Activated T-cell treated with anti-CD3 and anti-CD28 coated beads, Interleukin-2, amount 50 U/mL, for 48 hours (primary cell): ENCODE data around the gene TXLNA.
"Not testable (repeated sequence)": the region's sequence is repeated elsewhere in the genome, so short reads cannot be mapped to it uniquely, and the experiment has no call there.

Source experiments
- DNase-seq, 2 experiments: peaks; one replicate each; pipeline ENCODE4 v3.0.0-alpha.2; 2020

The TXLNA gene

DNA sequence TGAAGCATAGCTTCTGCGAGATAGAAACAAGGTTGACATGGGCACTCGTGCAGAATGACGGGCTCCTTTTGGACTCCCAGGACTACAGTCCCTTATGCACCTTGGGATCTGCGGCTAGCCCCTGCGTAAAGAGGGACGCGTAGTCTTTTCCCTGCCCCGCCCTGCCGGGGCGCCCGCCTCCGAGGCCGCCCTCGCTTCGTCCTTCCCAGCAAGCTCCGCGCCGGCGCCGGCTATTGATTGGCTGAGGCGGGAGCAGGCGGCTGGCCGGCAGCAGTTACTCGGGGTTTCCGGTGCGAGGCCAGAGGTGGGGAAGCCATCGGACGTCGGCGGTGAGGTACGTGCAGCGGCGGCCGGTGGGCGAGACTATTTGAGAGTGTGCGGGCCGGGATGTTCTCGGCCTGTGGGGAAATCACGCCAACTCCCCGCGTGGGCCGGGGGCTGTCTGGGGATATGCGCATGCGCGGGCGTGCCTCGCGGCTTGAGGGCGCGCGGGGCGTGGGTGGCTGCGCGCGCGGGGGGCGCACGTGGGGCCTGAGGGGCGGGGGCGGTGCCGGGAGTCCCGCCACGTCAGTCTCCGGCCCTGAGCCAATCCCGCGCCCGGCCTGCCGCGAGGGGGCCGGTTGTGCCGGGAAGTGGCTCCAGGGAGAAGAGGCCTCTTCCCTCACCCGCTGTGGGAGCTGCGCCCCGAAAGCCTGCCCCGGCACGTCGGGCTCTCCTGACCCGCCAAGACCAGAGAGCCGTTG lies at the start of gene TXLNA:
Gene TXLNA (plus strand): TSS at position 233 of the 743 bp plus-strand sequence. CDS start 671 bp downstream, outside the sequence.
- peak; percentile 94 to 95 for DNase-seq

DNA sequence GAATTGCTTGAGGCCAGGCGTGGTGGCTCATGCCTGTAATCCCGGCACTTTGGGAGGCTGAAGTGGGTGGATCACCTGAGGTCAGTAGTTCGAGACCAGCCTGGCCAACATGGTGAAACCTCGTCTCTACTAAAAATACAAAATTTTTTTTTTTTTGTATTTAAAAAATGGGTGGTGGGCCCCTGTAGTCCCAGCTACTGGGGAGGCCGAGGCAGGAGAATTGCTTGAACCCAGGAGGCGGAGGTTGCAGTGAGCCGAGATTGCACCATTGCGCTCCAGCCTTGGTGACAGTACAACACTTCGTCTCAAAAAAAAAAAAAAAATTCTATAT lies 45.6 kb upstream of the TXLNA start:
- not testable (repeated sequence) for DNase-seq

DNA sequence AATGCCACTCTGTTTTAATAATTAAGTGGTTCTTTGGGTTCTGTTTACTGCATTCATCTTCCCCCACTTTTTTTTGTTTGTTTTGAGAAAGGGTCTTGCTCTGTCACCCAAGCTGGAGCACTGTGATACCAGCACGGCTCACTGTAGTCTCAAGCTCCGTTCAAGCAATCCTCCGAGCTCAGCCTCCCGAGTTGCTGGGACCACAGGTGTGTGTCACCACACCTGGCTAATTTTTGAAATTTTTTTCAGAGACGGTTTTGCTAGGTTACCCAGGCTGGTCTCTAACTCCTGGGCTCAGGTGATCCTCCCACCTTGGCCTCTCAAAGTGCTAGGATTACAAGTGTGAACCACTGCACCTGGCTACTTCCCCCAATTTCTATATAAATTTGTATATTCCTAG lies 42.4 kb upstream of the TXLNA start:
- no peak for DNase-seq

DNA sequence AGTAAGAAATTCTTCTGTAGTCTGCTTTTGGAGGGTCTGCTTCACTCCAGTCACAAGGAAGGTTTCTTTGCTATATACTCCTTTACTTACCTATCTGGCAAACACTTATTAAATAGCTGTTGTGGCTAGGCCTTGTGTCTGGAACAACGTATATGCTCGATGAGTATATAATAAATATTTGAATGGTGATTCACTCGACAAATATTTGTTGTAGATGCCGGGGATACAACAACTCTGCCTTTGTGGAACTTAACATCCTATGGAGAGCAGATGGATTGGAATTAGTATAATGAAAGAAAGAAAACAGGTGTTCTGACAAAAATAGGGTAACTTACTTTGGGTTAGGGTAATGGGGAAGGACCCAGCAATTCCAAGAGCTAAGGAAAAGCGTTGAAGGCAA lies 40.5 kb upstream of the TXLNA start:
- no peak for DNase-seq

GRCh38 chr1:32142446-32143301 lies 36.8 kb upstream of the TXLNA start:
- DNase-seq, result no peak

DNA sequence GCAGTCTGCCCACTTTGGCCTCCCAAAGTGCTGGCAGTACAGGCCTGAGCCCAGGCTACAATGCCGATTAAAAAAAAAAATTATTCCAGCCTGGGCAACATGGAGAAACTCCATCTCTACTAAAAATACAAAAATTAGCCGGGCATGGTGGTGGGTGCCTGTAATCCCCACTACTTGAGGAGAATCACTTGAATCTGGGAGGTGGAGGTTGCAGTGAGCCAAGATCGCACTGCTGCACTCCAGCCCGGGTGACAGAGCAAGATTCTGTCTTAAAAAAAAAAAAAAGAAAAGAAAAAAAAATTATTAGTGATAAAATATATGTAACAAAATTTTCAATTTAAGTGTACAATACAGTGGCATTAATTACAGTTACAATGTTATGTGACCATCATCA lies 36.2 kb upstream of the TXLNA start:
- DNase-seq, result not testable (repeated sequence)

DNA sequence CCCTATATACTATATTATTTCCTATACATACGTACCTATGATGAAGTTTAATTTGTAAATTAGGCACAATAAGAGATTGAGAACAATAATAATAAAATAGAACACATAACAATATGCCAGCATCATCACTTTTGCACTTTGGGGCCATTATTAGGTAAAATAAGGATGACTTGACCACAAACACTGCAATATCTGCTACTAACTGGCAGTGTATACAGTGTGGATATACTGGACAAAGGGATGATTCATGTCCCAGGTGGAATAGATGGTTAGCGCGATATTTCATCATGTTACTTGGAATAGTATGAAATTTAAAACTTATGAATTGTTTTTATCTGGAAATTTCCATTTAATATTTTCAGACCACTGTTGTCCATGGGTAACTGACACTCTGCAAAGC lies 35.4 kb upstream of the TXLNA start:
- DNase-seq, result no peak

DNA sequence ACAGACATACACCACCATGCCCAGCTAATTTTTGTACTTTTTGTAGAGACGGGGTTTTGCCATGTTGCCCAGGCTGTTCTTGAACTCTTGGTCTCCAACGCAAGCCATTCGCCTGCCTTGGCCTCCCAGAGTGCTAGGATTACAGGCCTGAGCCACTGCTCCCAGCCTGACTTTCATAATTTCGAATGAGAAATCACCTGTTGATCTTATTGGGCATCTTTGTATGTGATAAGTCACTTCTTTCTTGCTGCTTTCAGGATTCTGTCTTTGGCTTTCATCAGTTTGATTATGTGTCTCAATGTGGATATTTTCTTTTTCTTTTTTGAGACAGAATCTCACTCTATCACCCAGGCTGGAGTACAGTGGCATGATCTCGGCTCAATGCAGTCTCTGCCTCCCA lies 31.7 kb upstream of the TXLNA start:
- DNase-seq, result not testable (repeated sequence)

DNA sequence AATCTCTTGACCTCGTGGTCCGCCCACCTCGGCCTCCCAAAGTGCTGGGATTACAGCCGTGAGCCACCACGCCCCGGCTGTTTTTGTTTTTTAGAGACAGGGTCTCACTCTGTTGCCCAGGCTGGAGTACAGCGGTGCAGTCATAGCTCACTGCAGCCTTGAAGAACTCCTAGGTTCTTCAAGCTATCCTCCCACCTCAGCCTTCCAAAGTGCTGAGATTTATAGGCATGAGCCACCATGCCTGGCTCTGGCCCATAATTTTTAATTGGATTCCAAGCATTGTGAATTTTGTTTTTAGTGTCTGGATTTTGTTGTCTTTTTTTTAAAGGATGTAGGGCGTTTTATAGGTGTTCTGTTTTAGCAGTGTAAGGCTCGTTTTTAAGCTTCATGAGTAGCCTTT lies 28.6 kb upstream of the TXLNA start:
- DNase-seq, result no peak

GRCh38 chr1:32151319-32151787 lies 28.1 kb upstream of the TXLNA start:
- no peak for DNase-seq

- DNase-seq, result no peak
Observed at GRCh38 chr1:32159189-32159588, 20.3 kb upstream of the TXLNA start.

DNA sequence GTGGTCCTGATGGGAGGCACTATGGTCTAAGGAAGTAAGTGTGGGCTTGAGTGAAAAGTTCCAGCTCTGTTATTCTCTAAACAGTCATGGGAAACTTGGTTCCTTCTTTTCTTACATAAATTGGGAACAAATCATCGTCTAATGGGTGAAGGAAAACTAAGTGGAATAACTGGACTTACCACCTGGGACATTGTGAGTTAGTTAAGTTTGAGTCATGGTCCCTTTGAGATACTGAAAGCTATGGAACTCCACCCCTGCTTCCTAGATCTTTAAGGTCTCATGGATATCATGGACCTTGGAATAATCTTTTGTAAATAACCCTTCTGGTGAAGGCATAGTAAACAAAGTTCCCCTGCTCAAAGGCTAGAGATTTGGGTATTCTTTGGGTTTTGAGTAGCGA lies 16.1 kb upstream of the TXLNA start:
- no peak for DNase-seq

DNA sequence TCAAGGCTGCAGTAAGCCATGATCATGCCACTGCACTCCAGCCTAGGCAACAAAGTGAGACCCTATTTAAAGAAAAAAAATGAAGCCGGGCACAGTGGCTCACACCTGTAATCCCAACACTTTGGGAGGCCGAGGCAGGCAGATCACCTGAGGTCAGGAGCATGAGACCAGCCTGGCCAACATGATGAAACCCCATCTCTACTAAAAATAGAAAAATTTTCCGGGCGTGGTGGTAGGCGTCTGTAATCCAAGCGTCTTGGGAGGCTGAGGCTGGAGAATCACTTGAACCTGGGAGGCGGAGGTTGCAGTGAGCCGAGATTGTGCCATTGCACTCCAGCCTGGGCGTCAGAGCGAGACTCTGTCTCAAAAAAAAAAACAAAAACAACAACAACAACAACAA lies 13.8 kb upstream of the TXLNA start:
- not testable (repeated sequence) for DNase-seq

GRCh38 chr1:32170991-32171390 lies 8.5 kb upstream of the TXLNA start:
- no peak for DNase-seq

- DNase-seq, result no peak
Observed at GRCh38 chr1:32172621-32173245, 6.7 kb upstream of the TXLNA start.

DNA sequence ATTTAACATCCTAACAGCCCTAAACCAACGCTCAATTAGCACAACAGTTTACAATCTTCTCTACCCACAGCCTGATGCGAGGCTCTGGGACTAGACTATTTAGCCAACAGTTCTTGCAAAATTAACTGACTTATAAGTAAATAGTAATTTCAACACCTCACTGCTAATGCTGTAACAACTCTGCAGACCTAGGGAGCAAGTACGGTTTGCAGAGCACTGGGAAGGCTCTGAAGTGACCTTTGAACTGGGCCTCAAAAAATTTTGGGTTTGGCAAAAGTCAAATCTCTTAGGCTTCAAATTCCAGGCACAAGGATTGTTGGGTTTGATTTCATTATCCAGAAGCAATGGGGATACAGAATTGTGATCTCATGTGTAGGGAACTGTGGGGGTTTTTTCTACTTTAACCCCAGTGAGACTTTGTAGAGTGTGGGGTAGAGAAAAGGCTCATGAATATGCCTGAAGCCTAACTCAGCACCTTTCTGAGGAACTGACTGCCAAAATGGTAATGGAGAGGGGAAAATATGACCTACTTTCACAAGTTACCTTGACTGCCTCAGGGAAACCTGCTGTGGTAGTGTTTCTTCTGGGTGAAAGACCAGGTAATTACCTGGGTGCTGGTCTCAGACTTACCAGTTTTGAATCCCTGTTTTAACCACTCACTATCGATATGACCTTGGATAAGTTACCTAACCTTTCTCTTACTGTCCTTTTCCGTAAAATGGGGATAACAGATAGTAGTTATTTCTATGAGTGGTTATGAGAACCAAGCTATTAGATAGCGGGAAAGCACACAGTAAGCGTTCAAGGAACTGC lies 889 bp upstream of the TXLNA start:
- no peak for DNase-seq

DNA sequence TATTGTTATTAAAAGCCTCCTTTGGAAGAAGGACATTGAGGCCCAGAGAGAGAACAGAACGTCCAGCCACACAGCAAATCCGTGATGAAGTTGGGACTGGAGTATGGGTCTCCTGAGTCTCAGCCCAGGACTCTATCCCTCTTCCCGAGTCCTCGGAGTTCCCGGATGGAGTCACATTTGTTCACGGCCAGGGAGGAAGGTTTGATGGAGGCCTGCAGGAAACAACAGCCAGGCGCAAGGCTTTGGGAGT lies 357 bp upstream of the TXLNA start:
- DNase-seq, result no peak

DNA sequence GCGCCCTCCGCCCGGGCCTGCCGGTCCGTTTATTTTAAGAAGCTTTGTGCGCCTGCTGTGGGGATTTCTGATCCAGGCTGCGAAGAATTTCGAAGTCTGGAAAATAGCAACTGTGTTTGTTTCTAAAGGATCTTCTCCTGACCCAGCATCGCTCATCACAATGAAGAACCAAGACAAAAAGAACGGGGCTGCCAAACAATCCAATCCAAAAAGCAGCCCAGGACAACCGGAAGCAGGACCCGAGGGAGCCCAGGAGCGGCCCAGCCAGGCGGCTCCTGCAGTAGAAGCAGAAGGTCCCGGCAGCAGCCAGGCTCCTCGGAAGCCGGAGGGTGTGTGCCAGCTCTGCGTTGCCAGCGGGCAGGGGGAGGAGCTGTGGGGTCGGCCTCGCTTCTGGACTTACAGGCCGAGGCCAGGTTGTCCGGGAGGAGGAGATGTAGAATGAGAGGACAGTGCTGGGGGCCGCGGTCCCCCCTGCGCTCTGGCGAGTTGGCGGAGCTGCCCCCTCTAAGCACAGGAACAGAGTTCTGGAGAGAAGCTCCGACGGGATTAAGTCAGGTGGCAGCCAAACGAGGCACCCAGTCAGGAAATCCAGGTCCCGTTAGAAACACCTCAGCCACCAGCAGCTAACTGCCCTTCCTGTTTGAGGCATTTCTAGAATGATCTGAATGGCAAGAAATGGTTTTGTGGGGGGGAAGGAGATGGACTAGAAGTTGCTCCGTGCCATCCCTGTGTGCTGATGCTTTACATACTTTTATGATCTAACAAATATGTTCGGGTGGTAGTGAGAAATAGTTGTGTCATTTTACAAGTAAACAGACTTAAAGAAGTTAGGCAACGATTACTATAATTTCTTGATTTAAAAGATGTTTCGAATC lies 948 bp downstream of the TXLNA start:
- DNase-seq, result peak; percentile 52 to 62

- DNase-seq, result no peak
Observed at GRCh38 chr1:32181065-32181464, 1.6 kb downstream of the TXLNA start.

DNA sequence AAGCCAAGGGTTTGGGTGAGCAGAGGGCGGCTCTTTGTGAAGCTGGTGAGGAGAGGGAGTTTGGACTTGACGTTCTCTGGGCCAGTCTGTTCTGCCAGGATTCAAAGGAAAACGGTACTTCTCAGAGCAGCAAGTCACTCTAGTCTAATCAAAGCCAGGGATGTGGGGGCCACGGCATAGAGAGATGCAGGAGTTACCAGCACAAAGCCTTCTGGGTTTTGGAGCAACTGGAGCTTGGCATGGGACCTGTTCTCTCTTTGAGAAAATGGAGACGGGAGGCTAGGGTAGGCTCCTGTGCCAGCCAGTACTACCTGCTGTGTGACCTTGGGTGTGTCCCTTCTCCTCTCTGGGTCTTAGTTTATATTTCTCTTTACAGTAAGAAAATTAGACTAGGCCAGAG lies 2.1 kb downstream of the TXLNA start:
- DNase-seq, result no peak

DNA sequence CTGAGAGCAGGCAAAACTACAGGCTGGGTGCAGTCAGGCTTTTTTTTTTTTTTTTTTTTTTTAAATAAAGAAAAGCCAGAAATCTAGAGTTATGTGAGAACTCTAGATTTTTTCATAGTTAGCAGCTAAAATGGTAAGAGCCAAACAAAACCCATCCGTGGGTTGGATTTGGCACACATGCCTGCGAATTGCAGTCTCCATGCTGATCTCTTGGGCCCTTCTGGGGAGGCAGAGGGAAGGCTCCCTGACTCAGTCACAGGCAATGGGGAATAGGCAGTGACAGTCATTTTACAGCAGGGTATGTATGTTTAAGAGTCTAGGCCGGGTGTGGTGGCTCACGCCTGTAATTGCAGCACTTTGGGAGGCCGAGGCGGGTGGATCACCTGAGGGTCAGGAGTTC lies 2.6 kb downstream of the TXLNA start:
- DNase-seq, result no peak

- no peak for DNase-seq
Observed at GRCh38 chr1:32184650-32185049, 5.2 kb downstream of the TXLNA start.
